Kidney tubule cell (primary cell): ENCODE measurements around the gene GRAMD2B.

Experiments used
- DNase-seq: peaks from one replicate; pipeline ENCODE4 v3.0.0-alpha.2; 2018; ENCODE audit warnings: low spot score

The GRAMD2B gene

GRCh38 chr5:126480824-126481223, 57.6 kb downstream of the GRAMD2B start:
- no peak for DNase-seq

GRCh38 chr5:126481243-126481642, 58.0 kb downstream of the GRAMD2B start:
- no peak for DNase-seq

- DNase-seq, result no peak
These were observed 59.4 kb downstream of the GRAMD2B start for GRCh38 chr5:126482591-126482990.

GRCh38 chr5:126483156-126483555, 59.9 kb downstream of the GRAMD2B start:
- no peak for DNase-seq

GRCh38 chr5:126484253-126484652, 61.0 kb downstream of the GRAMD2B start:
- DNase-seq, result no peak

- no peak for DNase-seq
These were observed 63.1 kb downstream of the GRAMD2B start for GRCh38 chr5:126486332-126486731.

GRCh38 chr5:126487596-126487995, 64.4 kb downstream of the GRAMD2B start:
- no peak for DNase-seq

- DNase-seq, result no peak
These were observed 65.3 kb downstream of the GRAMD2B start for GRCh38 chr5:126488443-126489065.

- DNase-seq, result no peak
These were observed 67.1 kb downstream of the GRAMD2B start for GRCh38 chr5:126490167-126490940.

GRCh38 chr5:126492939-126493338, 69.7 kb downstream of the GRAMD2B start:
- DNase-seq, result peak; percentile 48

GRCh38 chr5:126494393-126494792, 71.2 kb downstream of the GRAMD2B start:
- DNase-seq, result no peak

- no peak for DNase-seq
These were observed 74.3 kb downstream of the GRAMD2B start for GRCh38 chr5:126497506-126497905.

- DNase-seq, result no peak
These were observed 76.1 kb downstream of the GRAMD2B start for GRCh38 chr5:126499278-126499677.

- DNase-seq, result peak; percentile 44
These were observed 76.7 kb downstream of the GRAMD2B start for GRCh38 chr5:126499853-126500342.

GRCh38 chr5:126501448-126501847, 78.2 kb downstream of the GRAMD2B start:
- DNase-seq, result no peak

- DNase-seq, result peak; percentile 87
These were observed 80.4 kb downstream of the GRAMD2B start for GRCh38 chr5:126503602-126504104.

GRCh38 chr5:126506079-126506478, 82.9 kb downstream of the GRAMD2B start:
- no peak for DNase-seq

- DNase-seq, result no peak
These were observed 85.2 kb downstream of the GRAMD2B start for GRCh38 chr5:126508251-126508961.

GRCh38 chr5:126508962-126509279, 85.7 kb downstream of the GRAMD2B start:
- peak; percentile 38 for DNase-seq

GRCh38 chr5:126509339-126509738, 86.1 kb downstream of the GRAMD2B start:
- peak; percentile 29 for DNase-seq

GRCh38 chr5:126511961-126512360, 88.8 kb downstream of the GRAMD2B start:
- DNase-seq, result no peak

- peak; percentile 54 for DNase-seq
These were observed 89.2 kb downstream of the GRAMD2B start for GRCh38 chr5:126512451-126512850.

- DNase-seq, result no peak
These were observed 90.1 kb downstream of the GRAMD2B start for GRCh38 chr5:126513302-126513701.
